ENCODE results near the gene NAA80. TPM values are rescaled to one million over a fixed set of nuclear protein-coding genes. Genes with fewer than 3 reads are reported as not detected.
"Not testable (repeated sequence)": the region's sequence is repeated elsewhere in the genome, so short reads cannot be mapped to it uniquely, and the experiment has no call there.

The NAA80 gene
- total RNA-seq, 1 donor from 2014 or later, result 7.6 TPM

GRCh38 chr3:50312041-50312440, 12.8 kb upstream of the NAA80 start:
- ATAC-seq, result not testable (repeated sequence)

- ATAC-seq, result no peak
These were observed 5.4 kb upstream of the NAA80 start for GRCh38 chr3:50304601-50305000.

DNA sequence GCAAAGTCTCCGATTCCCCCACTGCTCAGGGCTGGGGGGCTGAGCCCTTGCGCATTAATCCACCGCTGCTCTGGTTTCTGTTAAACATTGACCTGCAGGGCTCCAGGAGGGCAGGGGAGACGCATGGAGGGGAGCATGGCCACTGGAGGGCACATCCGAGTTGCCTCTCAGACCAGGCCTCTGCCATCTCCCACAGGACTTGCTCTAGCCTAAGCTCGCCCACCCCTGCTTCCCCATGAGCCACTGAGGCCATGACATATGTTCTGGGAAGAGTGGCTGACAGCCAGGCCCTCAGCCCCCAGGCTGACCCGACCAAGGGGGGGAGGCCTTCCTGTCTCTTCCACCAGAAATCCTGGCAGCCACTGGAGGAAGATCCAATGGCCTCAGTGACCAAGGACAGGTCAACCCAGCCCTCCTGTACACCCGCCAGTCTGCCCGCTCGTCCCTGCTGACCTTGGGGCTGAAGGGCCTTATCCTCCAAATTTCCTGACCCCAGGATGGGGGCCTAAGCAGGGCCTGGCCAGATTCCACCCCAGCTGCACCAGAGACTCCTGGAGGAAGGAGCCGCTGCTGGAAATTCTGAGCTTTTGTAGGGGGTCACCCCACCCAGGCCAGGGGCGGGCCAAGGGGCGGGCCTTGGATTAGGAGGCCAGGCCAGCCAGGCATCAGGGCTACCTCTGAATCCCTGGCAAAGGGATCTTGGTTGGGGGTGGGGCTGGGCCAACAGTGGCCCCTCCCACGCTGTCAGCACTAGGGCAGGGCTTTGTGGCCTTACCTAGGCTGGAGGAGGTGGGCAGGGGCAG, 4.0 kb upstream of the NAA80 start, which contains the start of gene HYAL1:
TSS of gene HYAL1 (minus strand) at position 562 of the 803 bp plus-strand sequence. CDS start 618 bp downstream, outside the sequence.
- peak; percentile 9 for ATAC-seq

- no peak for ATAC-seq
These were observed 3.1 kb upstream of the NAA80 start for GRCh38 chr3:50302095-50303012.

GRCh38 chr3:50300681-50301254, 1.6 kb upstream of the NAA80 start:
- no peak for ATAC-seq

- ATAC-seq, result peak; percentile 12
These were observed 900 bp upstream of the NAA80 start for GRCh38 chr3:50299929-50300680.

- no peak for ATAC-seq
These were observed 378 bp upstream of the NAA80 start for GRCh38 chr3:50299638-50299928.

DNA sequence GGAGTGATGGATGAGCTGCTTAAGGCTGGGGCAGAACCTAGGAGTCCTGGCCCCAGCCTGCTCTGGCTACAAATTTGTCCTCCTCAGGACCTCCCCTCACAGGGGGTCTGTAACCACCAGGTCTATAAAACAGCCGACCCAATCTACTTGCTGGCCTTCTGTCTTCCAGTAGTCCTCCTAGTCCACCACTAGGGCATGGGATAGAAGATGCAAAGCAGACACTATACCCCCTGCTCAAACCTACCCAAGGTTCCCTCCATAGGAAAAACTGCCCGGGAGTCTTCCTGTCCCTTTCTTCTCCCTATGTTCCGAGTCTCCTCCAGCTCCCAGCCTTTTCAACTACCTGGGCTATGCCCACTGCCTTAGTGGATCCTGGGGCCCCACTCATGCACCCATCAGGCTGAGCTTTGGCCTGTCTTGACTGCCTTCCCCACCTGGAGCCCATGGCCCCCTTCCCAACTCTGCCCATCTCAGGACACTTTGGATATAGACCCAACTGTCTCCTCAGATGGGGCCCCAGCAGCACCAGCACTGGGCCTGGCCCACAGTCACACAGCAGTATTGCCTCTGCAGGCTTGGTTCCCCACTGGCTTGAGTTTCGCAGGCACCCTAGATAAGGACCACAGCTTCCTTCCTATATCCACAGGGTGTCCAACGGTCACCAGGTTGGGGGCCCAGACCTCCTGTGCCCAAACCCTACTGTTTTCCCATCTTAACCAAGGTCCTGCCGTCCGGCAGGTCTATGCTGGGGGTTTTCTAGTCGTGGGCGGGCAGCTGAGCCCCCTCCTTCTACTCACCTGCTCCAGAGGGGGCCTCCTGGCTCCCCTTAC, 1.1 kb downstream of the NAA80 start:
- no peak for ATAC-seq

DNA sequence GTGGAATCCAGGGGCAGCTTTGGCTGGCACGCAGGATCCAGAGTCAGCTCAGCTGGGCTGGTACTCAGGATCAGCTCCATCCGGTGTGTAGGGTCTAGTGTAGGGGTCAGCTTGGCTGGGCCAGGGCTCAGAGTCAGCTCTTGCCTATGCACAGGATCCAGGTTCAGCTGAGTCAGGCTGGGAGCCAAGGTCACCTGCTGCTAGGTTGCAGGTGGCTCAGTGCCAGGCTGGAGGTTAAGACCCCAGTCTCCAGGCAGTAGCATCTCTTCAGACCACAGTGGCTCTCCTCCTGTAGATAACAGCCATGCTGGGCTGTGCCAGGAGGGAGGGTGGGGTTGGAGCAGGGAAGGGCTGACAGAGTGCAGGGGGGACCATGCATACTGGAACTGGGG, 1.8 kb downstream of the NAA80 start:
- no peak for ATAC-seq

DNA sequence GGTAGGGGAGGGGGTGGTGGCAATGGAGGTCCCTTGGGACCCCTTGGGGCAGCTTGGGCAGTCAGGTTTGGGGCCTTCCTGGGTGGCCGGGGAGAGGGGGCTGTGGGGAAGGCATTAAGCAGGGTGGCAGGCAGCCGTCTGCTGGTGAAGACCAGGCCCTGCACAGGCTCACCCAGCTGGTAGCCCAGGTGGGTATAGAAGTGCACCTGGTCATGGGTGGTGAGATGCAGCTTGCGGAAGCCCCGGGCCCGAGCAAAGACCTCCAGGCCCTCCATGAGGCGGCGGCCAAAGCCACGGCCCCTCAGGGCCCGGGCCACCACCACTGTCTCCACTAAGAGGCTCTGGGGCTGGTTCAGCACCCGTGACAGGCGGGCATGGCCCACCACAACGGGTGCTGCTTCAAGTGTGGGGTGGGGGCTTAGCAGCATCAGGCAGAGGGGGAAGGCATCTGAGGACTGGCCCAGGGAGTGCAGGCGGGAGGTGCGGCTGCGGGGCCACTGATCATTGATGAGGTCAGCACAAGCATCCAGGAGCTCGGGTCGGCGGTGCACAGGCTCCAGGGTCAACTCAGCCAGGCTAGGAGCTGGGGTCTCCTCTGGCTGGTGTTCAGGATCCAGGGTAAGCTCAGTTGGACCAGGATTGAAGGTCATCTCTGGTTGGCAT, 2.4 kb downstream of the NAA80 start:
- no peak for ATAC-seq

DNA sequence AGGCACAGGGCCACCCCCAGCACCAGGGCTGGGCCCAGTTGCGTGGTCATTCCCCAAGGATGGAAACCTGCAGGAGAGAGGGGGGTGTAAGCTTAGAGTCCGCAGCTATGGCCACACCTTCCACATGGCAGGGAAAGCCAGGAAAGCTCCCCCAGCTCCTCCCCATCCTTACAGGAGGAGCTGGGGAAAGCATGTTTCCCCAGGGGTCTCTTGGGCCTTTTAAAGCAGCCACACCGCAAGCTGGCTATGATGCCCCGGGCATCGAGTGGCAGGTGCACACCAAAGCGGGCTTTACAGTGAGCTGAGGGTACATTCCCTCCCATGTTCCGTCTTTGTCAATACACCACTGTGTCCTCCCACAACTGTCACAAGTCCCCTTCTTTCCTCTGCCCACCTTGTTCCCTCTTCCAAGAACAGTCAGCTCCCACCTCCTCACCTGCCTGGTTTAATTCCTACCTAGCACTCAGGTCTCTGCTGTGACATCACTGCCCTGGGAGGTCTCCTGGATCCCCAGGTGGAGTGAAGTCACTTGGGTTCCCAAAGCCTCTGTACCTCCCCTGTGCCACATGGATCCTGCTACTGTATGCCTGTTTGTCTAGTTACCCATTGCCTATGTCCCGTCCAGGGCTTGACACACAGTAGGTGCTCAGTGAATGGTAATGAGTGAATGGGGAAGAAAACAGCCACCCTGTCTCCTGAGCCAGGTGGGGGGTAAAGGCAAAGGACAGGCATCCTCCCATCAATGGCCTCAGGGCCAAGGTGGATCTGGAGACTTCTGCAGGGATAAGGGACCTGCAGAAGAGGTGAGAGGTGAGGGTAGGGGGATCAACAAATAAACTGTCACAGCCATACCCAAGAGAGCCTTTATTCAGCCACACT, 3.4 kb downstream of the NAA80 start:
- no peak for ATAC-seq

GRCh38 chr3:50294492-50295403, 4.5 kb downstream of the NAA80 start:
- no peak for ATAC-seq

GRCh38 chr3:50294089-50294488, 5.1 kb downstream of the NAA80 start:
- no peak for ATAC-seq

DNA sequence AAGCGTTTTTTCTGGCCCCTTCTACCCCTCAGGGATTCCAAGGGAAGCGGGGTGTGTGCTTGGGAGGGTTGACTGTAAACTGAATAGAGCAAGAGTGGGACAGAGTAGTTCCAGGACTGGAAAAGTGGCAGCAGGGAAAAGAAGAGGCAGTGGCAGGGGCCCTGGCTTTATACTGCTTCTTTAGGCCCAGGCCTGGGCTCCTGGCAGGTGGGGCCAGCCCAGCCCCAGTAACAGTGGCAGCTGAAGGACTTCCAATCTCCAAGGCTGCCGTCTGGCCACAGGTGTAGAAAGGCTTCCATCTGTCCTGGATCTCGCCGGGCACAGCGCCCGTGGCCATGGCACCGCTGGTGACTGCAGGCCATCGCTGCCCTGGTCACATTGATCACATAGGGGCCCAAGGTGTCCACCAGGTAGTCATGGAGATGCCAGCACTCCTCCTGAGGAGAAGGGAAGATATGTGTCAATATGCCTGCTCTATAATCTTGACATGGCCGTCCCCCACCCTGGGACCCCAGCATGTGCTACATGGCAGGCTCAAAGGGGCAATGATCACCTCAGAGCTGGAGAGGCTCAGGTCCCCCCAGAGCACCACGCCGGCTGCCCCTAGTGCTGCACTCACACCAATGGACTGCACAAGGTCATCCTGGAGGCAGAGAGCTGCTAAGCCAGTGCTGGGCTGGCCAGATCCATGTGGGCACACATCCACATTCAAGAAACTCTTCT, 6.0 kb downstream of the NAA80 start:
- ATAC-seq, result no peak

DNA sequence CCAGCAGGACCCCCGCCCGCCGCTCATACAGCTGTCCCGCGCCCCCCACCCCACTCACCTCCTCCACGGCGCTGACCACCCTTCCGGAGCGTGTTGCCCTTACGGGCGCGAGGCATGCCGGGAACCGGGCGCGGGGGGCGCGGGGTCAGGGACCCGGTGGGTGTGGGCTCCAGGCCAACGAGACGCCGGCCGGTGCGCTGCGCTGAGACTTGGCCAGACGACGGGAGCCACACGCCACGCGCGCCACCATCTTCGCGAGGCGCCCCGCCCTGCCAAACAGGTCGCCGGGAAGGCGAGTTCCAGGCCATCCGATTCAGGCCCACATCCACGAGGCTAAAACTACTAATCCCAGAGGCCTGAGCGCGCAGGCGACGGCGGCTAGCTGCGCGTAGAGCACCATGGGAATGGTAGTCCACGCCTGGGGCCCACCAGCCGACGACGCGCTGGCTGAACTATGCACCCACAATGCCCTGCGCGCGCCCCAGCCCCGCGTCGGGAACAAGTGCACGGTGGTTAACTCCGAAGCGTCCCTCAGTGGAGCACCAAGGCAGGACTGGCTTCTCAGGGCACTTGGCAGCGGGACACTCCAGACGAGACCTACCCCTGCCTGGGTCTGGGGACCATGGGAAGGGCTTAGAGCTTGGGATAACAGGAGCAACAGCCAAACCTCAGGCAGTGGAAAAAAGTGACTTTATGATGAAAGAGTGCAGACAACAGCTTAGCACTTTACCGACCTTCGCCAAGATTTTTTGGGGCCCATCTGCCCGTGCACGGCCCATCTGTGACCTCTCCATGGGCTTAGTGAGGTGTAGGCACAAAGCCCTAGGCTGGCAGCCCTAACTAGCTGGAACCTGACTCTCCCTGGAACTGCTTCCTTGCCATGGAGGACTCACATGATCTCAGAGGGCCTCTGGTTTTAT, 6.8 kb downstream of the NAA80 start, which contains the start of gene IFRD2:
TSS of gene IFRD2 (minus strand) at position 271 of the 920 bp plus-strand sequence. CDS start at position 116, 155 bp downstream.
- ATAC-seq, result peak; percentile 92

GRCh38 chr3:50290161-50290641, 9.0 kb downstream of the NAA80 start:
- no peak for ATAC-seq

DNA sequence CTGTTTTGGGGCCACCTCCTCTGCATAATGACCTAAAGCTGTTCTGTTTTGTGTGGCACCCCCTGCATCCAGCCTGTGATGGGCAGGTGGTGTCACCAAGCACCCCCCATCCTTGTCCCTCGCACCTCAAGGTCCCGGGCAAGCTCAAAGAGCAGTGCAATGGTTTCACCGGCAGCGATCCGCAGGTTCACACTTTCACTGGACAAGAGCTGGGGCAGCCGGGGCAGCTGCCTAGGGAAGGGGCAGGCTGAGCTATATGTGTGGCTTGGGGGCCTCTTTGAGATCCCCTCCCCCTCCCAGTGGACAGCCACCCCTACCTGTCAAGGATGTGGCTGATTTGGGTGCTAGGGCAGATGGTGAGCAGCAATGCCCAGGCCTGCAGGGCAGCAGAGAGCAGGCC, 10.1 kb downstream of the NAA80 start:
- ATAC-seq, result no peak

Data from esophagus mucosa (tissue), 1 donor.